Astrocyte (in vitro differentiated cells and primary cell): ENCODE results near the gene NUP153. TPM values are rescaled to one million over a fixed set of nuclear protein-coding genes. Genes with fewer than 3 reads are reported as not detected.

Experiments
- DNase-seq: peaks from one replicate; pipeline ENCODE4 v3.0.0-alpha.2; 2010; ENCODE audit warnings: low read depth
- FAIRE-seq: peaks from 2 replicates; lab custom pipeline; 2011; peaks lifted over from hg19 to GRCh38; lab: Jason Lieb, UNC
- H2AFZ ChIP-seq: 2 replicates; pipeline ENCODE4 v1.6.0; 2012; ENCODE audit warnings: low read depth, low read length, inconsistent platforms
- H3K27ac ChIP-seq: 2 replicates; pipeline ENCODE4 v1.5.1; 2011; ENCODE audit warnings: low read depth, low read length, inconsistent platforms
- H3K27me3 ChIP-seq: 2 replicates; pipeline ENCODE4 v1.6.0; 2011; ENCODE audit warnings: low read length, inconsistent platforms; ENCODE audit not compliant: insufficient read depth
- H3K36me3 ChIP-seq: 2 replicates; pipeline ENCODE4 v1.5.1; 2011; ENCODE audit warnings: low read length, inconsistent platforms; ENCODE audit not compliant: insufficient read depth
- H3K4me1 ChIP-seq: 2 replicates; pipeline ENCODE4 v1.5.1; 2011; ENCODE audit warnings: low read length, inconsistent platforms; ENCODE audit not compliant: insufficient read depth
- H3K4me2 ChIP-seq: 2 replicates; pipeline ENCODE4 v1.6.0; 2012; ENCODE audit warnings: low read length, inconsistent platforms
- H3K4me3 ChIP-seq: 2 replicates; pipeline ENCODE4 v1.5.1; 2011; ENCODE audit warnings: low read depth, mild to moderate bottlenecking, low read length, inconsistent platforms; ENCODE audit not compliant: insufficient read depth
- H3K79me2 ChIP-seq: 2 replicates; pipeline ENCODE4 v1.6.0; 2012; ENCODE audit warnings: mild to moderate bottlenecking, low read length, inconsistent platforms; ENCODE audit not compliant: insufficient read depth
- H3K9ac ChIP-seq: 2 replicates; pipeline ENCODE4 v1.6.0; 2012; ENCODE audit warnings: mild to moderate bottlenecking, low read length, inconsistent platforms
- H3K9me3 ChIP-seq: 2 replicates; pipeline ENCODE4 v1.5.1; 2012; ENCODE audit warnings: low read depth, mild to moderate bottlenecking, low read length, inconsistent platforms; ENCODE audit not compliant: insufficient read depth
- H4K20me1 ChIP-seq: 2 replicates; pipeline ENCODE4 v1.6.0; 2012; ENCODE audit warnings: low read length, inconsistent platforms; ENCODE audit not compliant: insufficient read depth
- H3K27ac Mint-ChIP-seq: one replicate; pipeline ENCODE4 v1.8.0; 2021; ENCODE audit warnings: mild to moderate bottlenecking, mixed read lengths; ENCODE audit not compliant: unreplicated experiment
- H3K27me3 Mint-ChIP-seq: one replicate; pipeline ENCODE4 v1.8.0; 2021; ENCODE audit warnings: low read depth, mixed read lengths; ENCODE audit not compliant: unreplicated experiment
- H3K36me3 Mint-ChIP-seq: one replicate; pipeline ENCODE4 v1.8.0; 2021; ENCODE audit warnings: low read depth, mixed read lengths; ENCODE audit not compliant: unreplicated experiment
- H3K4me1 Mint-ChIP-seq: one replicate; pipeline ENCODE4 v1.8.0; 2021; ENCODE audit warnings: low read depth, mixed read lengths; ENCODE audit not compliant: unreplicated experiment
- H3K4me3 Mint-ChIP-seq: one replicate; pipeline ENCODE4 v1.8.0; 2021; ENCODE audit warnings: mild to moderate bottlenecking, moderate library complexity, mixed read lengths; ENCODE audit not compliant: unreplicated experiment
- H3K9me3 Mint-ChIP-seq: one replicate; pipeline ENCODE4 v1.8.0; 2021; ENCODE audit warnings: mild to moderate bottlenecking, mixed read lengths; ENCODE audit not compliant: unreplicated experiment
- CTCF ChIP-seq: IDR thresholded peaks from 2 replicates; pipeline ENCODE4 v1.5.1; 2011; ENCODE audit warnings: low read depth, mild to moderate bottlenecking, inconsistent platforms, low read length, moderate library complexity; ENCODE audit not compliant: insufficient read depth
- EZH2 ChIP-seq: IDR thresholded peaks from 2 replicates; pipeline ENCODE4 v1.6.1; 2012; ENCODE audit warnings: mild to moderate bottlenecking, low read length, inconsistent platforms; ENCODE audit not compliant: insufficient read depth
- total RNA-seq: library from RNA; stranded (reverse); gene quantifications from 2 replicates; pipeline ENCODE4 v1.2.1, GENCODE V29; 2021

The NUP153 gene
- total RNA-seq, 1 donor from 2014 or later, result 51.6 TPM

DNA sequence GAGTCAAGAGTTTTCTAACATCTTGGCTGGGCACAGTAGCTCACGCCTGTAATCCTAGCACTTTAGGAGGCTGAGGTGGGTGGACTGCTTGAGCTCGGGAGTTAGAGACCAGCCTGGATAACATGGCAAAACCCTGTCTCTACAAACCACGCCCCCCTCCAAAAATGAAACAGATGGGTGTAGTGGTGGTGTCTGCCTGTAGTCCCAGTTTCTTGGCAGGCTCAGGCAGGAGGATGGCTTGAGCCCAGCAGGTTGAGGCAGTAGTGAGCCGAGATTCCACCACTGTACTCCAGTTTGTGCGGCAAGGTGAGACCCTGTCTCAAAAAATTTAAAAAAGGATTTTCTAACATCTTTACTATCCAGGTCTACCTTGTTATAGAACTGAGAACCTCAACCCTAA is 84.6 kb downstream of the NUP153 start:
- peaks cover 19% of the 10 kb centered on the region for H3K36me3 ChIP-seq
- H3K36me3 Mint-ChIP-seq, result peaks cover 7% of the 10 kb centered on the region

DNA sequence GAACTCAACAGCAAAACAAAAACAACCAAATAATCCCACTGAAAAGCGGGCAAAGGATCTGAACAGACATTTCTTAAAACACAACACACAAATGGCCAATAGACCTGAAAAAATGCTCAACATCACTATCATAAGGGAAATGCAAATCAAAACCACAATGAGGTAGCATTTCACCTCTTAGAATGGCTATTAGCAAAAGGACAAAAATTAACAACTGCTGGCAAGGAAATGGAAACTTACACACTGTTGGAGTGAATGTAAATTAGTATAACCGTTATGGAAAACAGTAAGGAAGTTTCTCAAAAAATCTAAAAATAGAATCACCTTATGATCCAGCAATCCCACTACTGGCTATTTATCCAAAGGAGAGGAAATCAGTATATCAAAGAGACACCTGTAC is 85.7 kb downstream of the NUP153 start:
- DNase-seq, result peak; percentile 6
- FAIRE-seq, result no peak
- H3K4me1 Mint-ChIP-seq, result no peaks in the 10 kb centered on the region
- H4K20me1 ChIP-seq, result peaks cover 30% of the 10 kb centered on the region
- H3K36me3 ChIP-seq, result peaks cover 24% of the 10 kb centered on the region
- no peaks in the 10 kb centered on the region for H3K27me3 ChIP-seq
- no peaks in the 10 kb centered on the region for H3K27me3 Mint-ChIP-seq
- no peaks in the 10 kb centered on the region for H3K4me1 ChIP-seq
- no peak overlapping the region for H3K9ac ChIP-seq
- peaks cover 67% of the 10 kb centered on the region for H3K79me2 ChIP-seq
- no peak overlapping the region for H3K27ac Mint-ChIP-seq
- no peak overlapping the region for H3K4me2 ChIP-seq
- H3K9me3 ChIP-seq, result no peaks in the 10 kb centered on the region
- TF ChIP-seq CTCF (no peak), EZH2 (no peak)
- no peak overlapping the region for H3K4me3 ChIP-seq
- no peak overlapping the region for H3K4me3 Mint-ChIP-seq
- no peak overlapping the region for H2AFZ ChIP-seq
- no peaks in the 10 kb centered on the region for H3K9me3 Mint-ChIP-seq
- H3K27ac ChIP-seq, result no peak overlapping the region
- H3K36me3 Mint-ChIP-seq, result peaks cover 7% of the 10 kb centered on the region

More for the DNA sequence above, 84.6 kb downstream of the NUP153 start:
- peaks cover 76% of the 10 kb centered on the region for H3K79me2 ChIP-seq
- H2AFZ ChIP-seq, result no peak overlapping the region
- no peak overlapping the region for H3K4me2 ChIP-seq
- Mint-ChIP-seq H3K9me3 (no peaks in the 10 kb centered on the region), H3K4me1 (no peaks in the 10 kb centered on the region), H3K4me3 (no peak overlapping the region), H3K27me3 (no peaks in the 10 kb centered on the region), H3K27ac (no peak overlapping the region)
- FAIRE-seq, result no peak
- no peak for TF ChIP-seq CTCF
- TF ChIP-seq EZH2, result no peak
- no peaks in the 10 kb centered on the region for H3K9me3 ChIP-seq
- H3K4me1 ChIP-seq, result no peaks in the 10 kb centered on the region
- H4K20me1 ChIP-seq, result peaks cover 30% of the 10 kb centered on the region
- H3K27me3 ChIP-seq, result no peaks in the 10 kb centered on the region
- no peak overlapping the region for H3K9ac ChIP-seq
- H3K4me3 ChIP-seq, result no peak overlapping the region
- H3K27ac ChIP-seq, result no peak overlapping the region
- no peak for DNase-seq

DNA sequence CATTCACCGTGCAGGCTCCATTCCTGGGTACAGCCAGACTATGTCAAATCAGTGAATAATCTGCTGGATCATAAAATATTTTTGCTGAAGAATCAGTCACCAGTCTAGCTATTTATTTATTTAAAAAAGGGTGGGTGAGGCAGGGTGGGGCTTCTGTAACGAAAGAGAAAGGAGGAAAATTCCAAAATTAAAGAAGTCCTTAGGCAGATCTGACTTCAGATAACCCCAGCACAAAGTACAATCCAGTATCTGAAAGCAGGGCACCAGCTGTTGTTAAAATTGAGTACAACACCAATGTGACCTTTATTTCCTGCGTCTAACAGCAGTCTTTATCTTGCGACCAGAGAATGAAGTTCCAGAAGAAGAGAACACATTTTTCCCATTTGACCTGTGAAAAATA is 90.9 kb downstream of the NUP153 start:
- FAIRE-seq, result no peak
- H4K20me1 ChIP-seq, result peaks cover 8% of the 10 kb centered on the region
- no peaks in the 10 kb centered on the region for H3K9me3 ChIP-seq
- Mint-ChIP-seq H3K4me1 (no peaks in the 10 kb centered on the region), H3K27me3 (no peaks in the 10 kb centered on the region), H3K4me3 (no peak overlapping the region), H3K27ac (no peak overlapping the region), H3K36me3 (peaks cover 3% of the 10 kb centered on the region), H3K9me3 (no peaks in the 10 kb centered on the region)
- H3K4me3 ChIP-seq, result no peak overlapping the region
- H3K4me2 ChIP-seq, result no peak overlapping the region
- no peak for DNase-seq
- H3K27me3 ChIP-seq, result no peaks in the 10 kb centered on the region
- H3K27ac ChIP-seq, result no peak overlapping the region
- no peak overlapping the region for H3K9ac ChIP-seq
- peaks cover 30% of the 10 kb centered on the region for H3K79me2 ChIP-seq
- no peaks in the 10 kb centered on the region for H3K4me1 ChIP-seq
- H2AFZ ChIP-seq, result no peak overlapping the region
- TF ChIP-seq EZH2, result no peak
- no peak for TF ChIP-seq CTCF
- peaks cover 13% of the 10 kb centered on the region for H3K36me3 ChIP-seq
